NB4 (cell line): ENCODE data around the gene ENTR1.
A peak's percentile ranks its signal among the peaks of the same experiment; 100 is the strongest.

Experiments used
- DNase-seq: peaks from one replicate; pipeline ENCODE4 v3.0.0; 2010; ENCODE audit warnings: low read depth
- H3K4me3 ChIP-seq: one replicate; pipeline ENCODE4 v1.5.1; 2011; ENCODE audit warnings: mild to moderate bottlenecking, low read depth, low read length, moderate library complexity
- CTCF ChIP-seq: IDR thresholded peaks from one replicate; pipeline ENCODE4 v1.5.1; 2012; ENCODE audit warnings: low read depth, low read length
- MAX ChIP-seq: IDR thresholded peaks from 2 replicates; pipeline ENCODE4 v1.6.1; 2011; ENCODE audit warnings: low read depth, low read length
- MYC ChIP-seq: IDR thresholded peaks from 2 replicates; pipeline ENCODE4 v1.6.1; 2011; ENCODE audit warnings: low read depth, low read length
- POLR2A ChIP-seq: IDR thresholded peaks from 2 replicates; pipeline ENCODE4 v1.6.1; 2011; ENCODE audit warnings: mild to moderate bottlenecking; ENCODE audit not compliant: insufficient read length; ENCODE audit errors: extremely low read depth

Gene ENTR1

GRCh38 chr9:136363949-136364748 lies 46.3 kb downstream of the ENTR1 start:
- TF ChIP-seq POLR2A: peak; percentile 43
- TF ChIP-seq MAX: no peak
- peak; percentile 88 for DNase-seq

GRCh38 chr9:136363106-136363948 lies 47.1 kb downstream of the ENTR1 start, which contains the start of gene DNLZ:
DNLZ (minus strand) TSS chr9:136363744; CDS start chr9:136363714, 30 bp downstream.
- DNase-seq: peak; percentile 94
- peak within 1 kb of the TSS; percentile 48 for H3K4me3 ChIP-seq
- TF ChIP-seq MYC (peak; percentile 99), CTCF (peak; percentile 62), MAX (peak; percentile 97), POLR2A (peak; percentile 63)

More at GRCh38 chr9:136363949-136364748, 46.3 kb downstream of the ENTR1 start:
- peak overlapping the region; percentile 41 for H3K4me3 ChIP-seq

- H3K4me3 ChIP-seq: peak overlapping the region; percentile 9
- DNase-seq: no peak
- TF ChIP-seq MAX (no peak), CTCF (no peak), MYC (no peak), POLR2A (no peak)
Measured at GRCh38 chr9:136362450-136362784, 48.0 kb downstream of the ENTR1 start.

GRCh38 chr9:136361754-136362449 lies 48.5 kb downstream of the ENTR1 start:
- H3K4me3 ChIP-seq: no peak overlapping the region
- TF ChIP-seq POLR2A (no peak), MAX (no peak), CTCF (no peak), MYC (no peak)
- no peak for DNase-seq

- H3K4me3 ChIP-seq: no peak overlapping the region
- TF ChIP-seq CTCF: no peak
- no peak for TF ChIP-seq MAX
- no peak for TF ChIP-seq POLR2A
- no peak for TF ChIP-seq MYC
Measured at GRCh38 chr9:136361047-136361753, 49.2 kb downstream of the ENTR1 start.

More at GRCh38 chr9:136361047-136361753, 49.2 kb downstream of the ENTR1 start:
- DNase-seq: no peak
